SK-N-MC (cell line): Measurements from ENCODE around the gene DGKZ.

ENCODE experiments used
- DNase-seq: peaks from one replicate; pipeline ENCODE4 v3.0.0-alpha.2; 2011; ENCODE audit warnings: low read depth, low spot score
- H3K27ac ChIP-seq: fragments of 200-600 bp; sonication (generic); 2 replicates; pipeline ENCODE4 v1.5.1; 2016; ENCODE audit warnings: mixed run types
- H3K36me3 ChIP-seq: fragments of 200-600 bp; sonication (generic); 2 replicates; pipeline ENCODE4 v1.6.1; 2017; ENCODE audit warnings: antibody characterized with exemption, low read length, mixed read lengths; ENCODE audit not compliant: insufficient read depth
- H3K4me3 ChIP-seq: fragments of 200-600 bp; sonication (generic); 2 replicates; pipeline ENCODE4 v1.5.1; 2016
- H3K9ac ChIP-seq: fragments of 200-600 bp; sonication (generic); 2 replicates; pipeline ENCODE4 v1.8.0; 2017; ENCODE audit warnings: mixed run types, mixed read lengths; ENCODE audit not compliant: insufficient read length
- H3K9me3 ChIP-seq: fragments of 200-600 bp; sonication (generic); 2 replicates; pipeline ENCODE4 v1.6.1; 2017; ENCODE audit warnings: low read depth, mild to moderate bottlenecking, antibody characterized with exemption, low read length, moderate library complexity, mixed read lengths
- EZH2 ChIP-seq: fragments of 200-600 bp; sonication (generic); IDR thresholded peaks from one replicate; pipeline ENCODE4 v1.6.1; 2017; ENCODE audit warnings: antibody characterized with exemption
- FOXP2 ChIP-seq: optimal IDR thresholded peaks from 2 replicates; pipeline ENCODE3; 2011; ENCODE audit warnings: mild to moderate bottlenecking, moderate library complexity; ENCODE audit not compliant: insufficient read depth; ENCODE audit errors: extremely low read length, control extremely low read depth
- POLR2AphosphoS5 ChIP-seq: IDR thresholded peaks from 2 replicates; pipeline ENCODE4 v1.6.1; 2012; ENCODE audit warnings: mild to moderate bottlenecking, low read depth, low read length, borderline replicate concordance

Gene DGKZ

DNA sequence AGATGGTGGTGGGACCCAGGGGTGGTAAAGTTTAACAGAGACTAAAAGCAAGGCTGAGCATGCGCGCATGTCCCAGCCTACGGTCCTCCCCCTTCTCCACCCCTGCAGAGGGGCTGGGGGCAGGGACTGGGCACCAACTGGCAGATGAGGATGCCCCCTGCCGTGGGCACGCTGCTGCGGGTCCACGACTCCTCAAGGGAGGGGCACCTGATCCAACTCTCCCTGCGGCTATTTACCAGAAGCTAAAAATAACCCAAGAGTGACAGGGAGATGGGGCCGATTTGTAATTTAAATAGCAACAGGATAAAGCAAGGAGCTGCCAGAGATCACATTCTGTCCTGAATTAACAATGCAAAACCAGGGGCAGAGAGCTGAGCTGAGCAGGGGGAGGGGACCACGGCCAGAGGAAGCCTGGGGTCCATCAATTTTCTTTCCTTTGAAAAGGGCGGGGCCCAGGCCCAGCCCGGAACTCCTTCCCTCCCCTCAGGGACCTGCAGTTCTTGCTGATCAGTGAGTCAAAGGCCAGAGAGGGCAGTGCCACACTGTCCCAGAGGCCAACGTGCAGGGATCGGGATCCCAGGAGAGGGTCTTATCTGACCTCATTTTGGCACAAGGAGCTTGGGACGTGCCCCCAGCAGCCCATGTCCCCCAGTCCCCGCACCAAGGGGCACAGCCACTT lies 8.1 kb upstream of the DGKZ start:
- Histone ChIP-seq H3K36me3 (no peaks in the 10 kb centered on the region), H3K4me3 (peak overlapping the region; percentile 34), H3K27ac (peak overlapping the region; percentile 89), H3K9ac (peak overlapping the region; percentile 23), H3K9me3 (no peaks in the 10 kb centered on the region)
- TF ChIP-seq FOXP2 = peak; percentile 52
- TF ChIP-seq EZH2 = no peak
- no peak for DNase-seq

DNA sequence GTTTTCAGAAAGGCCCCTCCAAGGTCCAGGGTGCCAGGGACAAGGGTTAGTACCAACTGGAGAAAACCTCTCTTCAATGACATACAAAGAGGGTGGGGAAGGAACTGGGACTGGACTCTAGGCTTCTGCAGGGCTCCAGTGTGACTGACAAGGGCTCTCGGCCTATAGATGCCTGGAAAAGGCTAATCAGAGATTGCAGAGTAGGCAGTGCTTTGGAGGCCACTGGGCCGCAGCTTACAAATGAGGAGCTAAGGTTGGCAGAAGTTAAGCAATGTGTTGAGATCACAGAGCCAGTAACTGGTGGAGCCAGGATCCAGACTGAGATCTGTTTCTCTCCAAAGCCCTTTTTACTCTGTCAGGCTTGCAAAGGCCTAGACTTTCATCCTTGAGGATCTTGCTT lies 7.4 kb upstream of the DGKZ start:
- peak overlapping the region; percentile 89 for H3K27ac ChIP-seq
- no peak overlapping the region for H3K4me3 ChIP-seq
- TF ChIP-seq EZH2 (no peak), FOXP2 (no peak), POLR2AphosphoS5 (no peak)
- no peak for DNase-seq
- no peaks in the 10 kb centered on the region for H3K36me3 ChIP-seq
- H3K9ac ChIP-seq = peak overlapping the region; percentile 23
- no peaks in the 10 kb centered on the region for H3K9me3 ChIP-seq

DNA sequence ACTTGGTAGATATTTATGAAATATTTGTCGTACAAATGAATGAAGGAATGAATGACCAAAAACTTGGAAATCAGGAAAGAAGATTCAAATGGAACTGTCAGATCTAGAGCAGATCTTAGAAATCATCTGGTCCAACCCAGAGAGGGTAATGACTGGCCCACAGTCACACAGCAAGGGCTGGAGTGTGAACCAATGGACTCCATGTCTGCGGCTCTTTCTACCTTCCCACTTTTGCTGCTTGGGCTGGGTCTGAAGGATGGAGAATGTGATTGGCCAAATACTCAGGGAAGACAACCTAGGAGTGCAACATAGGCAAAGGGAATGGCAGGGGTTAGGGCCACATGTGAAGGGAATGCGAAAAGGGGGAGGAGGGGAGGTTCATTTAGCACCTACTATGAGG lies 5.8 kb upstream of the DGKZ start:
- Histone ChIP-seq H3K27ac (peak overlapping the region; percentile 85), H3K9me3 (no peaks in the 10 kb centered on the region), H3K4me3 (no peak overlapping the region), H3K9ac (no peak overlapping the region), H3K36me3 (no peaks in the 10 kb centered on the region)
- TF ChIP-seq EZH2 (no peak), POLR2AphosphoS5 (no peak), FOXP2 (no peak)
- no peak for DNase-seq

DNA sequence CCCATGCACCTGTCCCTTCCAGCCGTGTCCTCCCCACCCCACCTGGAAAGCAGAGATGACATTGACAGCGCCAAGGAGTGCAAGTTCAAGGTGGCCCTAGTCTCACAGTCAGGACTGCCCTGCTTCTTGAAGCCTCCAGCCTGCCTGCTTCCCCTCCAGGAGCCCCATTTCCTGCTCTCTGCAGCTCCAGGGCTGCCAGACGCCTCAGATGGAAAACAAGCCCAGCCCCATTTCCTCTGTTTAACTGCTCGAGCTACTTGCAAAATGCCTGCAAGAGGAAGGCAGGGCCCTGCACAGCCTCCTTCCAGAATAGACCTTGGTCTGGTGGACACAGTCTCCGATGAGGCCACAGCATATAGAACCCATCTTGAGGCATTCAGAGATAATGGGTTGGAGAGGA lies 5.0 kb upstream of the DGKZ start:
- H3K9ac ChIP-seq = peak overlapping the region; percentile 29
- peak overlapping the region; percentile 85 for H3K27ac ChIP-seq
- no peaks in the 10 kb centered on the region for H3K36me3 ChIP-seq
- TF ChIP-seq POLR2AphosphoS5 (peak; percentile 21; the same call in 1 of the 2 replicates), FOXP2 (no peak)
- peak overlapping the region; percentile 25; the same call in 1 of the 2 replicates for H3K4me3 ChIP-seq
- peak; percentile 50 for DNase-seq
- no peaks in the 10 kb centered on the region for H3K9me3 ChIP-seq

DNA sequence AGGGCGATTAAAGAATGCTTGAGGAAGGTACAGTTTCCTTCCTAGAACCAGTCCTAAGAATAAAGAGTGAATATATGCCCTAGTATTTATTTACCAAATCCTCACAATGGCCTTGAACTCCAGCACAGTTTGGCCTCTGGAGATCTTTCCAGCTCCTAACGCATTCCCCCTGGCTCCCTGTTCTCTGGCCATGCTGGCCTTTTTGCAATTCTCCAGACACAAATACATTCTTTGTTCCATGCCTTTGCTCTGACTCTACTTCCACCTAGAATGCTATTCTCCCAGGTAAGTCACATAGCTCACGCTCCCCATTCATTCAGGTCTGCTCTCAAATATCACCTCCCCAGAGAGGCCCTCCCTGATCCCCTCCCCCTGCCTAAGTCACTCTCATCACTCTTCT lies 3.7 kb upstream of the DGKZ start:
- no peak for DNase-seq
- Histone ChIP-seq H3K27ac (peak overlapping the region; percentile 84), H3K9ac (no peak overlapping the region), H3K4me3 (no peak overlapping the region), H3K9me3 (no peaks in the 10 kb centered on the region), H3K36me3 (no peaks in the 10 kb centered on the region)
- TF ChIP-seq POLR2AphosphoS5 = no peak
- TF ChIP-seq EZH2 = no peak
- TF ChIP-seq FOXP2 = no peak

DNA sequence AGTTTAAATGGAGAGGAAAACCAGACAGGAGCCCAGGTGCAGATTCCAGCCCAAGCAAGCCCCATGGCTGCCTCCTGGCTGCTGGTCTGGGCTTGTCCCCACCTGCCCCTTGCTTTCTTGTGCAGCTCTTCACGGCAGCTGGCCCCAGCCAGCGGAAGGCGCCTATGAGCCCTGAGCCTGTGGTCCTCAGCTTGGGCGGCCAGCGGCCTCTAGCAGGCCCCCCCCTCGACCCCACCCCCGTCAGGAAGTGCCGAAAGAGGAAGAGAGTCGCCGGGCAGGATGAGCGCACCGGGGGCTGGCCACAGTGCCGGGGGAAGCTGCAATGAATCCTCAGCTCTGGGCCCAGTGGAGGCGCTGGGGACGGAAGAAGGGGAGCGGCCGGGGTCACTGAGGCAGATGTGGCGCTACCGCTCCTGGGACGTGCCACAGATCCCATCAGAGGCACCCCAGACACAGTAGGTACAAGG lies 2.1 kb upstream of the DGKZ start:
- DNase-seq = no peak
- Histone ChIP-seq H3K9me3 (no peaks in the 10 kb centered on the region), H3K36me3 (no peaks in the 10 kb centered on the region), H3K4me3 (no peak overlapping the region), H3K27ac (no peak overlapping the region), H3K9ac (no peak overlapping the region)
- TF ChIP-seq FOXP2 (no peak), EZH2 (no peak), POLR2AphosphoS5 (no peak)

DNA sequence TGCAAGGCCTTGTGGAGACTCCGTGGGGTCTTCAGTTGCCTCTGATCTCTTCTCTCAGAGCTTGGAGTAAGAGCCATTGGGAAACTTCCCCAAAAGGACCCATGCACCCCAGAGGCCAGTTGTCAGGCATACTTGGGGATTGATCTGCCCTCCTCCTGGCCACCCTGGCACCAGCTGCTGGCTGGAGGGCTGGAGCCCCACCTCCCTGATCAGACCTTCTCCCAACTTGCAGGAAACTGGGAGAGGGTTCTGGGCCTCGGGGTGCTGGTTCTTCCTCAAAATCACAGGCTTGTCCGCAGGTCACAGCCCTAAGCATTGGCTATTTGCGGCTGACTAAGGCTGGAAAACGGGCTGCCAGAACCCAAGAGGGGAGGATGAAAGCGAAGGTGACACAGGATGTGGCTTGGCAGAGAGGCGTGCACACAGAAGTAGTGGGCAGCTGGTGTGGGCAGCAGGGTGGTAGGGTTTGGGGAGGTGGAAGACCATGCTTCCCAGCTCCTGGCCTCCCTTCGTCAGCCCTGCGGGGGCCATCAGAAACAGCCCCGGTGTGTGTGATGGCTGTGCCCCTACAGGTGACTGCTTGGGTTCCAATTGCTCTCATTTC lies 1.3 kb upstream of the DGKZ start:
- no peak overlapping the region for H3K9ac ChIP-seq
- H3K4me3 ChIP-seq = no peak overlapping the region
- TF ChIP-seq EZH2 (no peak), POLR2AphosphoS5 (no peak), FOXP2 (no peak)
- no peak overlapping the region for H3K27ac ChIP-seq
- H3K36me3 ChIP-seq = no peaks in the 10 kb centered on the region
- DNase-seq = no peak
- H3K9me3 ChIP-seq = no peaks in the 10 kb centered on the region

DNA sequence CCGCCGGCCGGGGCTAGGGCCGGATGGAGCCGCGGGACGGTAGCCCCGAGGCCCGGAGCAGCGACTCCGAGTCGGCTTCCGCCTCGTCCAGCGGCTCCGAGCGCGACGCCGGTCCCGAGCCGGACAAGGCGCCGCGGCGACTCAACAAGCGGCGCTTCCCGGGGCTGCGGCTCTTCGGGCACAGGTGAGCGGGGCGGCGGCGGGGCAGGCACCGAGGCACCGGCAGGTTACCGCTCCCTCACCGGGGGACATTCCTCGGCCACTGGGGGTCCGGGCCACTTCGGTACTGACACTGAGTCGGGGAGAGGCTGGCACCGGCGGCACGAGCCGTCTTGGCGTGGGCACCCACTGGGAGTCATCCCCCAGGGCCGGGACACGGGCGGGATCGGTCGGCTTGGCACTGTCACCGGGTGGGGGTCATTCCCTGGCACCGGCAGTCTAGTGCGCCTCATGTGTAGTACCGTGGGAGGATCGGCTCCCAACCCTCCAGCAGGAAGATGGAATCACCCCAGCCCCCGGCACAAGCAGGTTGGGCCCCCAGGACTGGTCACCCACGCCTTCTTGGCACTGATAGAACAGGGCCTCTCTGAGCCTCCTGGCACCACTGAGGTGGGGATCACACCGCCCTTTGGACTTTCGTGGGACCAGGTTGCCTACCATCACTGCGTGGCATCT lies 511 bp downstream of the DGKZ start:
- DNase-seq = no peak
- Histone ChIP-seq H3K9me3 (no peaks in the 10 kb centered on the region), H3K27ac (no peak overlapping the region), H3K9ac (peak overlapping the region; percentile 85), H3K36me3 (no peaks in the 10 kb centered on the region), H3K4me3 (peak overlapping the region; percentile 88)
- TF ChIP-seq POLR2AphosphoS5 (no peak), FOXP2 (no peak), EZH2 (no peak)
